Stimulated activated CD4-positive, alpha-beta T cell treated with anti-CD3 and anti-CD28 coated beads, Interleukin-4, amount 100 ng/mL, for 1 hour (primary cell): Measurements from ENCODE around the gene NOTCH2.

Experiments used
- DNase-seq: peaks from one replicate; pipeline ENCODE4 v3.0.0-alpha.2; 2020

Gene NOTCH2

GRCh38 chr1:119898981-119899720 lies 170.3 kb downstream of the NOTCH2 start:
- DNase-seq = no peak

GRCh38 chr1:119898530-119898929 lies 170.9 kb downstream of the NOTCH2 start:
- DNase-seq = no peak

- no peak for DNase-seq
Measured at GRCh38 chr1:119896303-119896702, 173.2 kb downstream of the NOTCH2 start, which contains the start of gene ADAM30. TSS of gene ADAM30 (minus strand) at chr1:119896515. CDS start at chr1:119896336, 179 bp downstream.

GRCh38 chr1:119895102-119895501 lies 174.4 kb downstream of the NOTCH2 start:
- DNase-seq = no peak

GRCh38 chr1:119893827-119894700 lies 175.4 kb downstream of the NOTCH2 start:
- DNase-seq = no peak

- DNase-seq = no peak
Measured at GRCh38 chr1:119893238-119893791, 176.1 kb downstream of the NOTCH2 start.

- no peak for DNase-seq
Measured at GRCh38 chr1:119891386-119891785, 178.1 kb downstream of the NOTCH2 start.

- DNase-seq = no peak
Measured at GRCh38 chr1:119888476-119888875, 181.0 kb downstream of the NOTCH2 start.

- no peak for DNase-seq
Measured at GRCh38 chr1:119887427-119887826, 182.0 kb downstream of the NOTCH2 start.

- DNase-seq = peak; percentile 53
Measured at GRCh38 chr1:119885903-119886783, 183.3 kb downstream of the NOTCH2 start.

GRCh38 chr1:119884711-119885110 lies 184.8 kb downstream of the NOTCH2 start:
- no peak for DNase-seq

GRCh38 chr1:119883826-119884225 lies 185.6 kb downstream of the NOTCH2 start:
- no peak for DNase-seq

- DNase-seq = no peak
Measured at GRCh38 chr1:119882132-119883049, 187.1 kb downstream of the NOTCH2 start.

- DNase-seq = no peak
Measured at GRCh38 chr1:119879510-119880434, 189.7 kb downstream of the NOTCH2 start.

- no peak for DNase-seq
Measured at GRCh38 chr1:119878171-119878570, 191.3 kb downstream of the NOTCH2 start.

GRCh38 chr1:119874186-119874585 lies 195.3 kb downstream of the NOTCH2 start:
- no peak for DNase-seq

- no peak for DNase-seq
Measured at GRCh38 chr1:119873135-119874015, 196.1 kb downstream of the NOTCH2 start.

GRCh38 chr1:119871881-119872280 lies 197.6 kb downstream of the NOTCH2 start:
- DNase-seq = no peak

GRCh38 chr1:119870917-119871596 lies 198.4 kb downstream of the NOTCH2 start:
- DNase-seq = peak; percentile 60
